M059J (cell line): ENCODE results near the gene GTF3C2. TPM values are rescaled to one million over a fixed set of nuclear protein-coding genes. Genes with fewer than 3 reads are reported as not detected.

Source experiments
- DNase-seq: peaks from one replicate; pipeline ENCODE4 v3.0.0-alpha.2; 2012; ENCODE audit warnings: low read depth
- total RNA-seq: library from RNA; depleted of rRNA; stranded (reverse); fragments of >200 nt; shearing (Covaris generic); gene quantifications from 2 replicates; pipeline ENCODE4 v1.2.3, GENCODE V29; 2014; rRNA removed

Gene GTF3C2
- total RNA-seq, 1 experiment from 2014 or later: 32.3 TPM

DNA sequence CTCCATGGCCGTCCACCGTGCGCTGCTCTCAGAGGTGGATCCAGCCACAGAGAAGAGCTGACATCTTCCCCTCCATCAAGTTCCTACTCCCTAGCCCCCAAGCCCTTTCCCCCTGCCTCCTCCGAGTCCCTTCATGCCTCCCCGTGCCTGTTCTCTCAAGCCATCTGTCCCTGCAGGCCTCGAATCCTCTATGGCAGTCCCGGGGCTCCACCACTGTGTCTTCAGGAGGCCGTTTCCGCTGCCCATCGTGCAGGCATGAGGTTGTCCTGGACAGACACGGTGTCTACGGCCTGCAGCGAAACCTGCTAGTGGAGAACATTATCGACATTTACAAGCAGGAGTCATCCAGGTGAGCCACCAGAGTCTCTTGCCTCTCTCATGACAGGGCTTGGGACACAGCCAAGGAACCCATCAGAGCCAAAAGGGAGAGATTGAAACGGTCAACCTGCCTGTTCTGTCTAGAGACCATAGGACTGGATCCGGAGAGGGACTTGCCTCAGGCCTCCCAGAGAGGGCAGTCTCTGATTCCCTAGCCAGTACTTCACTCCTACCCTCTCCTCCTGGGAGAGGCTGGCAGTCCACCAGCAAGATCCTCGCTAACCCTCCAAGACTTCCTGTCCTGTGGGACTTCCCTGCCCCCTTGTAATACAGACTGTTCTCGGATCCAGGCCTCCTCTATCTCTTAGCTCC, 58.0 kb downstream of the GTF3C2 start:
- DNase-seq: peak; percentile 36

DNA sequence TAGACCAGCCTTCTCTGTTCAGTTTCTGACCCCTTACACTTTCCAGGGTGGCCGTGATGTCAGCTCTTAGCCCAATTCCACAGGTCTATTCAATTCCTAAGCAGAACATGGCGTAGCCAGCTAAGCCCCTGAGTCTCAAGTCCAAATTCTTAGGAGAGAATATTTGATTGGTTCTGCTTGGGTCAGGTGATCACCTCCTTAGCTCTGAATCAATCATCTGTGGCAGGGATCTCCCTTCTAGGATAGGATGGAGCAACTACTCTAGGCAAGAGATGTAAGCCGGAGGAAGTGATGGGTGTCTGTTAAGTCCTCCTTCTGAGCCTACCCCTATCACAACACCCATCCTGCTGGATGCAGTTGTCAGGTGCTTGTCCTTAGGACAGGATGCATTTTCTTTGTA, 59.4 kb downstream of the GTF3C2 start:
- DNase-seq: no peak

- DNase-seq: no peak
Observed at GRCh38 chr2:27296481-27296880, 60.1 kb downstream of the GTF3C2 start.

GRCh38 chr2:27294928-27295327, 61.6 kb downstream of the GTF3C2 start:
- DNase-seq: no peak

GRCh38 chr2:27291865-27292264, 64.7 kb downstream of the GTF3C2 start:
- no peak for DNase-seq

DNA sequence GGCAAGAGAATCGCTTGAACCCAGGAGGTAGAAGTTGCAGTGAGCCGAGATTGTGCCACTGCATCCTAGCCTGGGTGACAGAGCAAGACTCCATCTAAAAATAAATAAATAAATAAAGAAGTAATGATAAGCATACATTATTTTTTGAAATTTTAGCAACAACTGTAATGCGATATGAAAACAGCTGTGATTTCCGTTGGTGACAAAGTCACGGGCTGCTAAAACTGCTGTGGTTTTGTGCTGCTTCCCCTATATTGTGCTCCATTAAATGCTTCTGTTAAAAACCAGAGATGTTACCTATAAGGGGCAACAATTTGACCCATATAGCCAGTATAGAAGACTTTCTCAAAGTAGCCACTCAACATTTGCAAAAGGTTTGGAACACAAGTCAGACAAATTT, 66.0 kb downstream of the GTF3C2 start:
- no peak for DNase-seq

- no peak for DNase-seq
Observed at GRCh38 chr2:27288610-27289009, 68.0 kb downstream of the GTF3C2 start.

DNA sequence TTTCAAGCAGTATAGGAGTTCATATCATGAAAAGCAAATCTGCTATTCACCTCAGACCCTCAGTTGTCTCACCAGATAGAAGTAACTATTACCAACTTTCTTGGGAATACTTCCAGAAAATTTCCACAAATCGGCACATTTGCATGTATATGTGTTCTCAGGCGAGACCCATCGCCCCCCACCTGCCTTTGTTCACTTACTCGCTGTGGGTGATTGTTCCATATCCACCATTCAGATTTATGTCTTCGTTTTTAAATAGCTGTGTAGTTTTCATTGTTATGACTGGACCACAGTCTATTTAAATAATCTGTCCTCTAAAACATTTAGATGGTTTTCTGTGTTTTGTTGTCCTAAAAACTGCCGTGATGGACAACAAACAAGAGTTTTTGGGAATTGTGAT, 71.1 kb downstream of the GTF3C2 start:
- no peak for DNase-seq

GRCh38 chr2:27284996-27285395, 71.6 kb downstream of the GTF3C2 start:
- no peak for DNase-seq

DNA sequence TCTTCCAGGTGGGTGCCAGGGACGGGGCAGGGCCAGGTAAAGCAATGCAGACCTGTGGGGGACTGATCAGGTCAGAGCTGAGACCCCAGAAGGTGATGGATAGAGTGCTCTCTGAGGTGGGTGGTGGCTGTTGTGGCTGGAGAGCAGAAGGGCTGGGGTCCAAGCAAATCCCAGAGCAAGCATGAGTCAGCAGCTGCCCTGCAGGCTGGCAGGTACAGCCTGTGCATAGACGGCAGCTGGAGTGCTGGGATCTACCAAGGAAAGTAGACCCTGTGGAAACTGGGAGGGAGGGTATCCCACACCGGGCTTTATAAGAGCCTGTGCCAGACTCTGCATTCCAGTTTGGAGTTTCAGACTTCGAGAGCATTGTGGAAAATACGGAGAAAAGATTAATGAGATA, 73.7 kb downstream of the GTF3C2 start:
- no peak for DNase-seq

DNA sequence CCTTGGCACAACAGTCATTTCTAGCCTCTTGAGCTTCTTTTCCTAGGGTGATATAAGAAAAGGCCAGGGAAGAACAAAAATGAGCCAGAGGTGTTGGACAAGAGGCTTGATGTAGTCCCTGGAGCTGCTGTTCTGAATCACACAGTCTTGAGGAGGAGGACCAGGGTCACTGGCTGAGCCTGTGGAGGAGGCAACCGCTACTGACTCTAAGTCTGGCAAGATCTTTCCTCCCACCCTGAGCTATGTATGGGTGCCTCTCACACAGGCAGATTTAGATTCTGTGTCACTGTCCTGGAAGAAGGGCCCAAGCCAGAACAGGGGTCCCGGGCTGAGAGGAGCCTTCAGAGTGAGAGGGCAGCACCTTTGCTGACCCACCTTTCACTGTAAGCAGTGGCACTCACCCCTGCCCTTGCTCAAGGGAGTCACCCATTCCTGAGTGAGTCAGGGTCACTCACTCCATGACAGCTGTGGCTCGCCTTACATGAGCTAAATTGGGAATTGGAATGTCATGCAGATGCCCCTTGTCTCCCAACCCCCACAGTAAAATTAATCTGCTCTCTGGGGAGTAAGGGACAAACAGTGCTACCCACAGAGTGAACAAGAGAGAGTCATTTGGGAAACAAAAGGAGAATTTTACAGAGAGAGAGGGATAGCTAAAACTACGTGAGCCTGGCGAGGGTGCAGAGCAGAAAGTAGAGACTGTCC, 74.6 kb downstream of the GTF3C2 start, which contains the start of gene TRIM54:
TSS of gene TRIM54 (plus strand) at position 575 of the 705 bp plus-strand sequence. CDS start 303 bp downstream, outside the sequence.
- DNase-seq: no peak

GRCh38 chr2:27281442-27281841, 75.1 kb downstream of the GTF3C2 start:
- DNase-seq: no peak

DNA sequence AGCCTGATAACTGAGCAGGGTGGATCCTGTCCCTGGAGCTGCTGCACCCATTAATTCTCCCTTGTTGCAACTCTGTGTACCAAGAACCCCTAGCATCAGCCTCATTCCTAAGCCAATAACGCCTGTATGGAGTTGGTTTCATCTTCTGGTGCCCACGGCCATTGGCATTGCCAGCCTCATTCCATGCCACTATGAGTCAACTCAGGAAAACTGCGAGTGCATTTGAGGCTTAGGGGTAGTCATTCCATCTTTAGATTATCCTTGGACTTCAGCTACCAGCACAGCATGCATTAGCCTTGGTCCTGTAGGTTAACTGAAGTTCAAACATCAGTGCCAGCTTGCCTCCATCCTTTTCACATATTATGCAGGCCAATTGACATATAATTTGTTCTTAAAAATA, 75.7 kb downstream of the GTF3C2 start:
- no peak for DNase-seq

GRCh38 chr2:27278010-27278409, 78.6 kb downstream of the GTF3C2 start:
- DNase-seq: no peak

Other genes with a start within 250 kb of the GTF3C2 start
- 0.17 and 0.84 TPM in 2 replicates for gene CGREF1, start 237.6 kb downstream of the GTF3C2 start, total RNA-seq
- gene ABHD1, start 232.9 kb downstream of the GTF3C2 start, total RNA-seq: 0.12 TPM in 1 of 2 replicates, not detected in the other
- 64.9 and 74.8 TPM in 2 replicates for gene PREB, start 222.1 kb downstream of the GTF3C2 start, total RNA-seq
- not detected in 2 replicates for gene PRR30, start 217.4 kb downstream of the GTF3C2 start, total RNA-seq
- gene TCF23, start 207.8 kb downstream of the GTF3C2 start, total RNA-seq: not detected in 2 replicates
- 334 and 404 TPM in 2 replicates for gene ATRAID, start 144.7 kb downstream of the GTF3C2 start, total RNA-seq
- 16.3 and 23.3 TPM in 2 replicates for gene SLC5A6, start 144.5 kb downstream of the GTF3C2 start, total RNA-seq
- 12.6 and 17.1 TPM in 2 replicates for gene CAD, start 139.4 kb downstream of the GTF3C2 start, total RNA-seq
- not detected in 2 replicates for gene SLC30A3, start 93.7 kb downstream of the GTF3C2 start, total RNA-seq
- gene DNAJC5G, start 81.3 kb downstream of the GTF3C2 start, total RNA-seq: not detected in 2 replicates
- gene TRIM54, start 74.3 kb downstream of the GTF3C2 start, total RNA-seq: 0.05 TPM in 1 of 2 replicates, not detected in the other
- 1.6 and 3.0 TPM in 2 replicates for gene UCN, start 48.3 kb downstream of the GTF3C2 start, total RNA-seq
- 92.5 and 95.2 TPM in 2 replicates for gene MPV17, start 33.7 kb downstream of the GTF3C2 start, total RNA-seq
- 24.3 and 31.1 TPM in 2 replicates for gene EIF2B4, start 13.6 kb upstream of the GTF3C2 start, total RNA-seq
- gene SNX17, start 13.9 kb upstream of the GTF3C2 start, total RNA-seq: 70.4 and 88.3 TPM in 2 replicates
- gene ZNF513, start 24.0 kb upstream of the GTF3C2 start, total RNA-seq: 3.6 and 7.6 TPM in 2 replicates
- gene PPM1G, start 52.8 kb upstream of the GTF3C2 start, total RNA-seq: 105 and 134 TPM in 2 replicates
- 96.9 and 124 TPM in 2 replicates for gene NRBP1, start 71.9 kb upstream of the GTF3C2 start, total RNA-seq
- not detected in 2 replicates for gene KRTCAP3, start 85.6 kb upstream of the GTF3C2 start, total RNA-seq
- 2.8 and 5.7 TPM in 2 replicates for gene IFT172, start 133.0 kb upstream of the GTF3C2 start, total RNA-seq
- gene FNDC4, start 138.4 kb upstream of the GTF3C2 start, total RNA-seq: 2.6 and 3.1 TPM in 2 replicates
- not detected in 2 replicates for gene GCKR, start 140.1 kb upstream of the GTF3C2 start, total RNA-seq
- gene ZNF512, start 226.3 kb upstream of the GTF3C2 start, total RNA-seq: 22.7 and 23.3 TPM in 2 replicates